Glutamatergic neuron (in vitro differentiated cells): Measurements from ENCODE around the gene DOCK10. TPM values are rescaled to one million over a fixed set of nuclear protein-coding genes. Genes with fewer than 3 reads are reported as not detected.

Experiments used
- DNase-seq: peaks from one replicate; pipeline ENCODE4 v3.0.0; 2022
- H3K27ac Mint-ChIP-seq: one replicate; pipeline ENCODE4 v1.8.0; 2020; ENCODE audit warnings: mild to moderate bottlenecking, mixed read lengths, inconsistent platforms; ENCODE audit not compliant: unreplicated experiment
- H3K27me3 Mint-ChIP-seq: one replicate; pipeline ENCODE4 v1.8.0; 2020; ENCODE audit warnings: mild to moderate bottlenecking, moderate library complexity, mixed read lengths, inconsistent platforms; ENCODE audit not compliant: unreplicated experiment
- H3K36me3 Mint-ChIP-seq: one replicate; pipeline ENCODE4 v1.8.0; 2020; ENCODE audit warnings: mild to moderate bottlenecking, mixed read lengths, inconsistent platforms; ENCODE audit not compliant: unreplicated experiment
- H3K4me1 Mint-ChIP-seq: one replicate; pipeline ENCODE4 v1.8.0; 2020; ENCODE audit warnings: mild to moderate bottlenecking, low read depth, mixed read lengths, inconsistent platforms; ENCODE audit not compliant: unreplicated experiment
- H3K4me3 Mint-ChIP-seq: one replicate; pipeline ENCODE4 v1.8.0; 2020; ENCODE audit warnings: mild to moderate bottlenecking, mixed read lengths, inconsistent platforms; ENCODE audit not compliant: unreplicated experiment
- H3K9me3 Mint-ChIP-seq: one replicate; pipeline ENCODE4 v1.8.0; 2020; ENCODE audit warnings: mild to moderate bottlenecking, moderate library complexity, mixed read lengths, inconsistent platforms; ENCODE audit not compliant: unreplicated experiment
- total RNA-seq: library from RNA; stranded (reverse); fragmentation: NEBNext Ultra II Directional; extraction: Animal tissue kit (Norgen Biotek cat#: 25700); gene quantifications from one replicate; pipeline ENCODE4 v1.2.1, GENCODE V29; 2021; ENCODE audit not compliant: unreplicated experiment
- TF ChIP-seq, protein P1 (sequence below): fragments of 200-600 bp; sonication (generic); IDR thresholded peaks from one replicate; pipeline ENCODE4 v1.5.0; 2021; ENCODE audit not compliant: partially characterized antibody, unreplicated experiment

Gene DOCK10
- total RNA-seq, 1 donor from 2014 or later = 1.1 TPM

DNA sequence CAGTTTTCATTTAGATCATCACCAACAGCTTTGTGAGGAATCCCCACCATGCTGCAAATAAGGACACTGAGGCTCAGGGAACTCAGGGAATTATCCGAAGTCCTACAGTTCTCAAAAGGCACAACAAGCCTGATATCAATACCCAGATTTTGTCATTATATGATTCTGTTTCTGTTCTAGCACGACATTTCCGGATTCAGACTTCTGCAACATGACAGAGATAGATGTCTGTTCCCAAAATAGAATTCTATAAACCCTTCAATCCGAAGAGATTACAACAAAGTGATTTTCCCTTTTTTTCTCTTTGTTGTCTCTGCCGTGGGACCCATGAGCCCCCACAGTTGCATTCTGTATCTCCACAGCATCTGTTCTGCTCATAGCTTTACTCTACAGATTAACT lies 72.0 kb downstream of the DOCK10 start:
- H3K4me1 Mint-ChIP-seq = peaks cover 3% of the 10 kb centered on the region
- DNase-seq = no peak
- no peak overlapping the region for H3K4me3 Mint-ChIP-seq
- no peaks in the 10 kb centered on the region for H3K9me3 Mint-ChIP-seq
- TF ChIP-seq, protein P1, sequence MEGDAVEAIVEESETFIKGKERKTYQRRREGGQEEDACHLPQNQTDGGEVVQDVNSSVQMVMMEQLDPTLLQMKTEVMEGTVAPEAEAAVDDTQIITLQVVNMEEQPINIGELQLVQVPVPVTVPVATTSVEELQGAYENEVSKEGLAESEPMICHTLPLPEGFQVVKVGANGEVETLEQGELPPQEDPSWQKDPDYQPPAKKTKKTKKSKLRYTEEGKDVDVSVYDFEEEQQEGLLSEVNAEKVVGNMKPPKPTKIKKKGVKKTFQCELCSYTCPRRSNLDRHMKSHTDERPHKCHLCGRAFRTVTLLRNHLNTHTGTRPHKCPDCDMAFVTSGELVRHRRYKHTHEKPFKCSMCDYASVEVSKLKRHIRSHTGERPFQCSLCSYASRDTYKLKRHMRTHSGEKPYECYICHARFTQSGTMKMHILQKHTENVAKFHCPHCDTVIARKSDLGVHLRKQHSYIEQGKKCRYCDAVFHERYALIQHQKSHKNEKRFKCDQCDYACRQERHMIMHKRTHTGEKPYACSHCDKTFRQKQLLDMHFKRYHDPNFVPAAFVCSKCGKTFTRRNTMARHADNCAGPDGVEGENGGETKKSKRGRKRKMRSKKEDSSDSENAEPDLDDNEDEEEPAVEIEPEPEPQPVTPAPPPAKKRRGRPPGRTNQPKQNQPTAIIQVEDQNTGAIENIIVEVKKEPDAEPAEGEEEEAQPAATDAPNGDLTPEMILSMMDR = no peak
- H3K27ac Mint-ChIP-seq = no peak overlapping the region
- H3K36me3 Mint-ChIP-seq = no peaks in the 10 kb centered on the region
- H3K27me3 Mint-ChIP-seq = no peaks in the 10 kb centered on the region

DNA sequence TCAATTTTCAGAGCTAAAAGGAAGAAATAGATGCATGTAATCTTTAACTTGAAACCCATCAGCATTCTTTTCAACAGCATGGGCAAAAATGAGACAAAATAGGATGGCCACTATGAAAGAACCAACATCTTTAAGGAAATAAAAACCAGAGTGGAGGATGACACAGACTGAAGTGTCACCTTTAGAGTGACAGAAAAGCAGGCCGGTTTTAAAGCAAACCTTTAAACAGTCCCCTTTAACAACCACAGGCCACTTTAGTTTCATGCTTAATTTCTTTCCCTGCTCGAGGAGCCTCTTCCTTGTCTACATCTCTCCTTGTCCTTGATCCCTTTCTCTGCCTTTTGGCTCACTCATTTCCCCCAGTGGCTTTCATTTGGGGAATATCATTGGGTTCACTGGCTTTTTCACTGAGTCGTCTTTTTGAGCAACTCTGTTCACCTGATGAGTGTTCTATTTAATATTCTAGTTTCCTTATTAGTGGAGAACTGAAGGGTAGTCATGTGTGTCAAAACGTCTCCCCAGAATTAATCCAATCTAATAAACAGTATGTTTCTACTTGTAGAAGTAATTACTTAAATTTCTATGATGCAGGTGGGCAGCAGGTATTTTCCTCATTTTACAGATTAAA lies 72.5 kb downstream of the DOCK10 start:
- Mint-ChIP-seq H3K36me3 (no peaks in the 10 kb centered on the region), H3K27me3 (no peaks in the 10 kb centered on the region), H3K9me3 (no peaks in the 10 kb centered on the region), H3K4me3 (no peak overlapping the region), H3K27ac (no peak overlapping the region), H3K4me1 (no peaks in the 10 kb centered on the region)
- no peak for DNase-seq
- TF ChIP-seq, protein P1 = no peak

DNA sequence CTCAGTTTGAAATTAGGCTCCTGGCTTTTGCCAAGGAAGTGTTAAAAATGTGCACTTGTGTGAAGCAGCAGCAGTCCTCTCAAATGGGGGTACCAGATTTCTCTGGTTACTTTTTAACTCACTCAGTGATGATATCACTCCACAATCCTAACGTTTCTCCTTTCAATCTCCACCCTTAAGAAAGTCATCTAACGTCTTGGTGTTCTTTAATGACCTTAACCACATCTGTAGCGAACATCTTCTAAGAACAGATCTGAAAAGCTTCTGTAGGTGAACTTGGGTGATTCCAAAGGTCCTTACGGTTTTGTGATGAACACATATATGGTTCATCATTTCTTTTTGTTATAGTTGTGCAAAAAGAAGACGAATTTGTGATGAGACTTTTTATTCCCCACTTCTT lies 73.2 kb downstream of the DOCK10 start:
- H3K4me1 Mint-ChIP-seq = no peaks in the 10 kb centered on the region
- no peak for DNase-seq
- TF ChIP-seq, protein P1 = no peak
- no peaks in the 10 kb centered on the region for H3K9me3 Mint-ChIP-seq
- H3K4me3 Mint-ChIP-seq = no peak overlapping the region
- H3K36me3 Mint-ChIP-seq = no peaks in the 10 kb centered on the region
- no peaks in the 10 kb centered on the region for H3K27me3 Mint-ChIP-seq
- no peak overlapping the region for H3K27ac Mint-ChIP-seq

DNA sequence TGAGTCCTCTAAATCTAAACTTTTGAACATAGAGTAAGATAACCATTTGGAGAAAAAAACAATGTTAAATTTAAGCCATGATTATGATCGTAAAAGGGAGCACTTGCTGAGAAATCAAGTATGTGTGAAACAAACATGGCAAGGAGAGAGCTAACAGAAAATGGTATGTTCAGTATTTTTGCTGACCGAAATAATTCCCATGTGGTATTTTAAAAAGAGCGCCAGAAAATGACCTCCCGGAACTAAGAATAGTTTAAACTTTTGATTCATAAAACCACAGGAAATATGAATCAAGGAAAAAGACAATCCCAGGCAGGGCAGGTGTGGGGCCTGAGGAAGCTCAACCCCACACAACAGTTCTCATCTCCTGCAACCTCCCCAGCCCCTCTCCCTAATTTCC lies 74.2 kb downstream of the DOCK10 start:
- H3K4me1 Mint-ChIP-seq = no peaks in the 10 kb centered on the region
- no peak overlapping the region for H3K27ac Mint-ChIP-seq
- H3K36me3 Mint-ChIP-seq = no peaks in the 10 kb centered on the region
- TF ChIP-seq, protein P1 = no peak
- no peak overlapping the region for H3K4me3 Mint-ChIP-seq
- no peak for DNase-seq
- H3K9me3 Mint-ChIP-seq = no peaks in the 10 kb centered on the region
- no peaks in the 10 kb centered on the region for H3K27me3 Mint-ChIP-seq

DNA sequence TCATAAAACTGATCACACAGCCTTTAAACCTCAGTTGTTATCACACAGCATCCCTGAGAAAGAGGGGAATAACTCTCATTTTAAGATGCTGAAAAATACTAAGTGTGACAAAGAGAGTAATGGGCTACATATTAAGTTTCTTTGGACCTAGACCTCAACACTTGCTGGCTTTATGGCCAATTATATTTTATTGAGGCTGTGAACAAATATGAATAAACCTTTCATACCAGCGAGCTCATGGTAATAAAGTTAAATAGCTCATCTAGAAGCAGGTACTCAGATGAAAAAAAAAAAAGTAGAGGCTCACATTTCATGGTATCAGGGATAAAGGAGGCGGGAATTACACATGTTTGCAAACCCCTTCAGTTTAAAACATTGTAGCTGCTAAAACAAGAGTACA lies 75.7 kb downstream of the DOCK10 start:
- no peaks in the 10 kb centered on the region for H3K27me3 Mint-ChIP-seq
- TF ChIP-seq, protein P1 = no peak
- H3K4me3 Mint-ChIP-seq = no peak overlapping the region
- peaks cover 2% of the 10 kb centered on the region for H3K4me1 Mint-ChIP-seq
- H3K27ac Mint-ChIP-seq = no peak overlapping the region
- no peaks in the 10 kb centered on the region for H3K36me3 Mint-ChIP-seq
- no peak for DNase-seq
- H3K9me3 Mint-ChIP-seq = no peaks in the 10 kb centered on the region
